Head of caudate nucleus (tissue), 42 donors: Measurements from ENCODE around the gene UCP3.

ENCODE experiments used
- DNase-seq, 42 donors: peaks; one replicate each; pipeline versions ENCODE4 v3.0.0 to v3.0.0-alpha.2; 2020 to 2021; ENCODE audit warnings: mixed read lengths in 7 of 42
- intact Hi-C: fragments of 100-400 bp; cut with DNase I; formaldehyde crosslinking; loops from one replicate; pipeline ENCODE4 v1.15.0; 2022

The UCP3 gene

DNA sequence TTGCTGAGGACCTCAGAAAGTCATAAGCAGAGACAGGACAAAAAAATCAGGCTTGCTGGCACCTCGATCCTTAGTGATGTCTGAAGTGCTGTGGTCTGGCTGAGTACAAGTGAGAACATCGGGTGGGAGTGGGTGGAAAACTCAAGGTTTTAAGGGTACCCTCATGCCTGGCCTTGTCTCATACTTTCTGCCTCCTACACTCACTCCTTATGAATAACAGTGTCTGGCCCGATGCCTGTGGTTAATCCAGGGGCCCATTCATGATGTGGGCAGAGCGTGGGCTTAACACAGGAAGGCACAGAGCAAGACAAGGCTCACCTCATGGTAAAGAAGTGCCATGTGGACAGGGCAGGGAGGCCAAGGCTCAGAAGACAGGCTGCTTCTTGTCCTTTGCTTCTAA, 11.0 kb upstream of the UCP3 start:
- DNase-seq, result no peak
- intact Hi-C loops, result no loop called here

GRCh38 chr11:74019104-74019738, 10.3 kb upstream of the UCP3 start:
- intact Hi-C loops, result no loop called here
- DNase-seq, result no peak

DNA sequence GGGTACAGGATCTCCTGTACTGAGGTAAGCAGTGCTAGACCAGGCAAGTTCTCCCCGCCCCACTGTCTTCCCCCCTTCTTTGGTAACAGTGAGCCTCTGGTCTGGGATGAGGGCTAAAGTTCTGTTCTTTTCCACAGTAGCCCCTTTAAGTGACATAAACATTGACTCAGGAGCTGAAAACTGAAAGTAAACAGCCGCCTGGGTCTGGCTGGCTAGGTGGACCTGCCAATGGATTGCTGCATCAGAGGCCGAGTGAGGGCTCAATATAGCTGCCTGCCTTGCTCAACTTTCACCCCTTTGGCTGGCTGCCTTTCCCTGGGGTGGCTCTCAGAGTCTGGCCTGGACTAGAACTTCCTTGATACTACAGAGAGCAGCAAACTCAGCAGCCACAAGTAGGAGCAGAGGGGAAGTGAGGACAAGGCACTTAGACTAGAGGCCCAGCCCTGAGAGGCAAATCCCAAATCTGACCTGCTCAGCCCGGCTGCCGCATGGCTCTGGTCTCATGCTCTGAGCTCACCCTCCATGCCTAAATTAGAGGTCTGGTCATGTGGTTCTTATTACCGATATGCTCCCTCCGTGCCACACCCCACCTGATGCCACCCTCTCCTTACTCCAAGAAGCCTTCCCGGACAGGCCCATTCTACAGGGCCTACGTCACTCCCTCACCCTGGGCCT, 9.6 kb upstream of the UCP3 start:
- DNase-seq, result peak in 41 of 42 donors; percentile 31 to 89 (median 64)
- intact Hi-C loops, result no loop called here

GRCh38 chr11:74017631-74018030, 8.7 kb upstream of the UCP3 start:
- DNase-seq, result no peak
- intact Hi-C loops, result no loop called here

GRCh38 chr11:74015919-74016684, 7.2 kb upstream of the UCP3 start:
- intact Hi-C loops, result no loop called here
- no peak for DNase-seq

GRCh38 chr11:74014880-74015279, 6.0 kb upstream of the UCP3 start:
- intact Hi-C loops, result no loop called here
- DNase-seq, result no peak

- intact Hi-C loops, result no loop called here
- DNase-seq, result no peak
Observed at GRCh38 chr11:74013141-74013540, 4.3 kb upstream of the UCP3 start.

DNA sequence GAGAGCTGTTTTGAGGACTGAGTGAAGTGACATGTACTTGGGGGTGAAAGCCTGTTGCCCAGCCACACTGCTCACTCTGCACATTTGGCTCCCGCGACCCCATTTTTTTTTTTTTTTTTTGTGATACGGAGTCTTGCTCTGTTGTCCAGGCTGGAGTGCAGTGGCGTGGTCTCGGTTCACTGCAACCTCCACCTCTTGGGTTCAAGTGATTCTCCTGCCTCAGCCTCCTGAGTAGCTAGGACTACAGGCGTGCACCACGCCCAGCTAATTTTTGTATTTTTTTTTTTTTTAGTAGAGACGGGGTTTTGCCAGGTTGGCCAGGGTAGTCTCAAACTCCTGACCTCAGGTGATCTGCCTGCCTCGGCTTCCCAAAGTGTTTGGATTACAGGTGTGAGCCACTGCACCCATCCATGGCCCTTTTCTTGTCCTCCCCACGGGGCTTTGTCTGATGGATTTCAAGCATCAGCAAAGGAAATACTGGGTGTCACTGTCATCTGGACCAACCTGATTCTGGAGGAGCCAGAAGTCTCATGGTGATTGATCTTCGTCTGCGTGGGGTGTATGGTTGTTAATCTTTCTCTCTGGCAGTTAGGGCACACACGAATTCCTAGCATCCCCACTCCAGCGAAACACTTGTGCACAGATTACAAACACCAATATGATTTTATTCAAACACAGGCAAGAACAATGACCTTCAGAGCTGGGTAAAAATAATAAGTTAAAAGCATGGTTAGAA, 3.4 kb upstream of the UCP3 start:
- intact Hi-C loops, result no loop called here
- no peak for DNase-seq

- peak in 2 of 42 donors; percentile 28 to 35 for DNase-seq
- intact Hi-C loops, result no loop called here
Observed at GRCh38 chr11:74011360-74012073, 2.6 kb upstream of the UCP3 start.

- peak in 2 of 42 donors; percentile 9 to 37 for DNase-seq
- intact Hi-C loops, result no loop called here
Observed at GRCh38 chr11:74010306-74011300, 1.7 kb upstream of the UCP3 start.

DNA sequence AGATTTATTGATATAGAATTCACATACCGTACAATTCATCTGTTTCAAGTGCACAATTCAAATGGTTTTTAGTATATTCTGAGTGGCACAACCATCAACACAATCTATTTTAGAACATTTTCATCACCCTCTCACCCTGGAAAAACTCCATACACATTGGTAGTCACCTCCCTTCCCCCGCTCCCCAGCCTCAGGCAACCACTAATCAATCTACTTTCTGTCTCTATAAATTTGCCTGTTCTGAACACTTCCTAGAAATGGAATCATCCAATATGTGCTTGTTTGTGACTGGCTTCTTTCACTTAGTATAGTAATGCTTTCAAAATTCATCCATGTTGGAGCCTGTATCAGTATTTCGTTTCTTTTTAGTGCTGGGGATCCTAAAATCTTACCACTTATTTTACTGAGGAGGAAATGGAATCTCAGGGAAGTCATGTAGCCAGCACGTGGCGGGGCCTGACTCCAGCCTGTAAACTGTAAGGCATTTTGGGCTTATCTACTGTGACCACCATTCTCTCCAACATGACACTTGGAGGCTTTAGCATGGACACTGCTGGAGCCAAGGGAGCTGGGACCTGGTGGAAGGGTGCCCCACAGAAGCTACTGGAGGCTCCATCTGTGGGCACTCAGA, 905 bp upstream of the UCP3 start:
- peak in 1 of 42 donors; percentile 22 for DNase-seq
- intact Hi-C loops, result no loop called here

DNA sequence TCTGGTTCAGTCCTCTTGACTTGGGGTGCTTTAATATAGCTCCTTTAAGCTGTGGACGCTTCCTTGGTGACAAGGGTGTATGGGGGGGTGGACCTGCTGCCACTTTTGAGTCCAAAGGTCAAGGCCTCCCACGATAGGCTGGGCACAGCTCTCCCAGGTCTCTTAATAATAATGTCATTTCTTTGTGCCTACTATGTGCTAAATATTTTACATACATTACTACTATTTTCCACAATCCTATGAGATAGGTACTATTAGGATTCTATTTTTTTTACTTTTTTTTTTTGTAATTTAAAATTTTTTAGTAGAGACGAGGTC, 304 bp upstream of the UCP3 start:
- DNase-seq, result no peak
- intact Hi-C loops, result no loop called here

GRCh38 chr11:74007691-74008372, 1.1 kb downstream of the UCP3 start:
- peak in 1 of 42 donors; percentile 16 for DNase-seq
- intact Hi-C loops, result no loop called here

DNA sequence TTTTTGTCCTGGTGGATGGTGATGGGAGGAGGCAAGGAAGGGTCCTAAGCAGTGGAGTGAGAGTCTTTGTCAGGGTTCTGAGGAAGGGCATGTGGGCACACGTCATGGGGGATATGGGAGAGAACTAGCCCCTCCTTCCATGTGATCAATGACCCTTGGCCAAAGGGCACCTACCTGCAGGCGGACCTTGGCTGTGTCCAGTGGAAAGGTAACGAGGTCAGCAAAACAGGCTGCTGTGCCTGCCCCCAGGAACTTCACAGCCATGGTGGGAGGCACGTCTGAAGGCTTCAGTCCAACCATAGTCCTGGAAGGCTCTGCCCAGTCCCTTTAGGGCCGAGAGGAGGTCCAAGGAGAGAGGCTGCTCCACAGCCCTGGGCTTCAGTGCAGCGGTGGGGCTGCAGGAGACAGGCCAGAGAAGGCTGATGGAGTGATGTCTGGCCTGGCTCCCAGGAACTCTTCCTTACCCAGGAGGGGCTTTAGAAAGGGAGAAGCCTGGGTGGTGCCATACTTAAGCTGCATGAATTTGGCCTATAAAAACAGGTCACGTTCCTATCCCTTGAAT, 2.1 kb downstream of the UCP3 start:
- DNase-seq, result peak in 1 of 42 donors; percentile 16
- intact Hi-C loops, result no loop called here

- peak in 2 of 42 donors; percentile 6 to 38 for DNase-seq
- intact Hi-C loops, result no loop called here
Observed at GRCh38 chr11:74005721-74006517, 3.0 kb downstream of the UCP3 start.
